OCI-LY7 (cell line): Measurements from ENCODE around the gene NAA38. TPM values are rescaled to one million over a fixed set of nuclear protein-coding genes. Genes with fewer than 3 reads are reported as not detected.

ENCODE experiments used
- BruUV-seq: library from RNA; stranded (reverse); fragments of 400-500 nt; replicated peaks from 2 replicates; lab custom pipeline; 2021; lab: Mats Ljungman, UMichigan
- CTCF ChIA-PET: fragments of 300-600 bp; sonication (Branson Sonifier 250); formaldehyde crosslinking; loops from one replicate; lab custom pipeline; 2022; ENCODE audit warnings: antibody characterized with exemption; ENCODE audit not compliant: unreplicated experiment; lab: Charles Lee
- POLR2A ChIA-PET: fragments of 300-600 bp; sonication (Branson Sonifier 250); formaldehyde crosslinking; loops from one replicate; lab custom pipeline; 2022; ENCODE audit warnings: antibody characterized with exemption; lab: Charles Lee
- DNase-seq: peaks from one replicate; pipeline ENCODE4 v3.0.0-alpha.2; 2015; ENCODE audit warnings: low spot score
- H2AFZ ChIP-seq: fragments of 200-600 bp; sonication (generic), shearing (Covaris generic); 2 replicates; pipeline ENCODE4 v1.6.1; 2014; ENCODE audit warnings: mild to moderate bottlenecking, antibody characterized with exemption, low read length, moderate library complexity
- H3K27ac ChIP-seq: fragments of 200-600 bp; sonication (generic); 2 replicates; pipeline ENCODE4 v1.5.1; 2014; ENCODE audit warnings: mixed run types, low read depth, mild to moderate bottlenecking, moderate library complexity, low read length, inconsistent platforms; ENCODE audit not compliant: poor library complexity, severe bottlenecking
- H3K36me3 ChIP-seq: fragments of 200-600 bp; sonication (generic); 2 replicates; pipeline ENCODE4 v1.6.1; 2014; ENCODE audit warnings: mild to moderate bottlenecking, antibody characterized with exemption, low read length, moderate library complexity, mixed read lengths; ENCODE audit not compliant: insufficient read depth
- H3K4me1 ChIP-seq: fragments of 200-600 bp; sonication (generic); 2 replicates; pipeline ENCODE4 v1.5.1; 2014; ENCODE audit warnings: mild to moderate bottlenecking, low read length; ENCODE audit not compliant: insufficient read depth, poor library complexity, severe bottlenecking
- H3K4me2 ChIP-seq: fragments of 200-600 bp; sonication (generic); 2 replicates; pipeline ENCODE4 v1.6.1; 2014; ENCODE audit warnings: mild to moderate bottlenecking, low read length
- H3K4me3 ChIP-seq: fragments of 200-600 bp; sonication (generic); 2 replicates; pipeline ENCODE4 v1.5.1; 2014; ENCODE audit warnings: mild to moderate bottlenecking, low read depth, low read length; ENCODE audit not compliant: poor library complexity, severe bottlenecking
- H3K79me2 ChIP-seq: fragments of 200-600 bp; sonication (generic); 2 replicates; pipeline ENCODE4 v1.6.1; 2016; ENCODE audit warnings: low read depth, mild to moderate bottlenecking, low read length, moderate library complexity, mixed read lengths; ENCODE audit not compliant: insufficient read depth
- H3K9me2 ChIP-seq: fragments of 200-600 bp; sonication (generic); 2 replicates; pipeline ENCODE4 v1.6.1; 2016; ENCODE audit warnings: mild to moderate bottlenecking, low read length, mixed read lengths; ENCODE audit not compliant: insufficient read depth
- H3K9me3 ChIP-seq: fragments of 200-600 bp; sonication (generic); 2 replicates; pipeline ENCODE4 v1.6.1; 2014; ENCODE audit warnings: mild to moderate bottlenecking, mixed run types, low read length, mixed read lengths
- H4K20me1 ChIP-seq: fragments of 200-600 bp; sonication (generic); 2 replicates; pipeline ENCODE4 v1.6.1; 2014; ENCODE audit warnings: mild to moderate bottlenecking, antibody characterized with exemption, low read length, moderate library complexity, mixed read lengths; ENCODE audit not compliant: insufficient read depth
- EZH2phosphoT487 ChIP-seq: fragments of 200-600 bp; sonication (generic); IDR thresholded peaks from 2 replicates; pipeline ENCODE4 v1.6.1; 2018; ENCODE audit warnings: low read depth, borderline replicate concordance, mild to moderate bottlenecking, mixed run types, antibody characterized with exemption, low read length, moderate library complexity, mixed read lengths
- intact Hi-C: fragments of 100-400 bp; cut with micrococcal nuclease; formaldehyde crosslinking; loops from one replicate; pipeline ENCODE4 v1.10.0; 2022; ENCODE audit not compliant: unreplicated experiment
- total RNA-seq, 2 experiments: library from RNA; depleted of rRNA in 1 of 2; stranded (reverse); fragments of >200 nt in 1 of 2; shearing (Covaris generic) in 1 of 2; gene quantifications; 2 replicates each; pipeline ENCODE4 v1.2.3, GENCODE V29; 2014 to 2022
- TF ChIP-seq, protein P1 (sequence below): fragments of 200-600 bp; sonication (generic); conservative IDR thresholded peaks from 2 replicates; pipeline ENCODE4 v1.5.1; 2014; ENCODE audit warnings: mild to moderate bottlenecking, antibody characterized with exemption, low read length, moderate library complexity, mixed read lengths

Gene NAA38
- total RNA-seq, 2 experiments from 2014 or later: 149 to 168 TPM

- Histone ChIP-seq H3K27ac (peak overlapping the region; percentile 87), H3K9me3 (no peaks in the 10 kb centered on the region)
These were observed 25.3 kb upstream of the NAA38 start for GRCh38 chr17:7882629-7883028.

DNA sequence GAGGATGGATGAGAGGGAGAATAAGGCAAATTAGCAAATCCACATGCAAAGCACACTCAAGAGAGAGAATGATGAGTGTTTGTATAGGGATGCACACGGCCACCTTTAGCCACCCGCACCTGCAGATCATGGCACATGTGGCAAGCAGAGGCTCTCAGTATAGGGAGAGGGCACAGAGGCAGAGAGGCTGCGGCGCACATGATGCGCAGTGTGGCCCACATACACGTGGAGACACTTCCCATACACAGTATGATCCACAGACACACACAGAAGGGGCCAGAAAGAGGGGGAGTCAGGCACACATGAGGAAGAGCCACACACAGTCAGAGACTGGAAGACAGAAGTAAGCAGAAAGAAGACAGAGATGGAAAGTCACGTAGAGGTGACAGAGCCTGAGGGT lies 24.7 kb upstream of the NAA38 start:
- Histone ChIP-seq H3K79me2 (peaks cover 68% of the 10 kb centered on the region), H3K4me2 (peak overlapping the region; percentile 97), H3K36me3 (peaks cover 50% of the 10 kb centered on the region), H3K27ac (peak overlapping the region; percentile 87), H3K4me3 (peak overlapping the region; percentile 70), H4K20me1 (no peaks in the 10 kb centered on the region), H2AFZ (no peak overlapping the region), H3K9me2 (no peaks in the 10 kb centered on the region), H3K9me3 (no peaks in the 10 kb centered on the region), H3K4me1 (peaks cover 48% of the 10 kb centered on the region)
- no peak for TF ChIP-seq EZH2phosphoT487
- TF ChIP-seq, protein P1, sequence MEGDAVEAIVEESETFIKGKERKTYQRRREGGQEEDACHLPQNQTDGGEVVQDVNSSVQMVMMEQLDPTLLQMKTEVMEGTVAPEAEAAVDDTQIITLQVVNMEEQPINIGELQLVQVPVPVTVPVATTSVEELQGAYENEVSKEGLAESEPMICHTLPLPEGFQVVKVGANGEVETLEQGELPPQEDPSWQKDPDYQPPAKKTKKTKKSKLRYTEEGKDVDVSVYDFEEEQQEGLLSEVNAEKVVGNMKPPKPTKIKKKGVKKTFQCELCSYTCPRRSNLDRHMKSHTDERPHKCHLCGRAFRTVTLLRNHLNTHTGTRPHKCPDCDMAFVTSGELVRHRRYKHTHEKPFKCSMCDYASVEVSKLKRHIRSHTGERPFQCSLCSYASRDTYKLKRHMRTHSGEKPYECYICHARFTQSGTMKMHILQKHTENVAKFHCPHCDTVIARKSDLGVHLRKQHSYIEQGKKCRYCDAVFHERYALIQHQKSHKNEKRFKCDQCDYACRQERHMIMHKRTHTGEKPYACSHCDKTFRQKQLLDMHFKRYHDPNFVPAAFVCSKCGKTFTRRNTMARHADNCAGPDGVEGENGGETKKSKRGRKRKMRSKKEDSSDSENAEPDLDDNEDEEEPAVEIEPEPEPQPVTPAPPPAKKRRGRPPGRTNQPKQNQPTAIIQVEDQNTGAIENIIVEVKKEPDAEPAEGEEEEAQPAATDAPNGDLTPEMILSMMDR: no peak
- ChIA-PET CTCF (no interaction called here), POLR2A (interaction anchor here (1.2 kb wide), 1 partner anchor 31 kb away, joined by 3 read pairs; no protein-coding TSS in a partner anchor)
- peak; percentile 70 for DNase-seq
- BruUV-seq: no TSS peak
- intact Hi-C loops: no loop called here

More at GRCh38 chr17:7882629-7883028, 25.3 kb upstream of the NAA38 start:
- H3K79me2 ChIP-seq: peaks cover 65% of the 10 kb centered on the region
- no TSS peak for BruUV-seq
- CTCF ChIA-PET: no interaction called here
- H3K4me2 ChIP-seq: peak overlapping the region; percentile 97
- peaks cover 45% of the 10 kb centered on the region for H3K36me3 ChIP-seq
- no peak for DNase-seq
- no peak overlapping the region; the same call in 1 of the 2 replicates for H2AFZ ChIP-seq
- intact Hi-C loops: no loop called here
- H3K4me1 ChIP-seq: peaks cover 48% of the 10 kb centered on the region
- no peaks in the 10 kb centered on the region for H3K9me2 ChIP-seq
- no peaks in the 10 kb centered on the region for H4K20me1 ChIP-seq
- H3K4me3 ChIP-seq: peak overlapping the region; percentile 70
- POLR2A ChIA-PET: interaction anchor here (0.6 to 1.3 kb wide), 5 partner anchors 11 to 364 kb away, joined by 3 to 5 read pairs (median 3); partner anchors contain the start of gene NAA38
- TF ChIP-seq, protein P1: no peak
- no peak for TF ChIP-seq EZH2phosphoT487

DNA sequence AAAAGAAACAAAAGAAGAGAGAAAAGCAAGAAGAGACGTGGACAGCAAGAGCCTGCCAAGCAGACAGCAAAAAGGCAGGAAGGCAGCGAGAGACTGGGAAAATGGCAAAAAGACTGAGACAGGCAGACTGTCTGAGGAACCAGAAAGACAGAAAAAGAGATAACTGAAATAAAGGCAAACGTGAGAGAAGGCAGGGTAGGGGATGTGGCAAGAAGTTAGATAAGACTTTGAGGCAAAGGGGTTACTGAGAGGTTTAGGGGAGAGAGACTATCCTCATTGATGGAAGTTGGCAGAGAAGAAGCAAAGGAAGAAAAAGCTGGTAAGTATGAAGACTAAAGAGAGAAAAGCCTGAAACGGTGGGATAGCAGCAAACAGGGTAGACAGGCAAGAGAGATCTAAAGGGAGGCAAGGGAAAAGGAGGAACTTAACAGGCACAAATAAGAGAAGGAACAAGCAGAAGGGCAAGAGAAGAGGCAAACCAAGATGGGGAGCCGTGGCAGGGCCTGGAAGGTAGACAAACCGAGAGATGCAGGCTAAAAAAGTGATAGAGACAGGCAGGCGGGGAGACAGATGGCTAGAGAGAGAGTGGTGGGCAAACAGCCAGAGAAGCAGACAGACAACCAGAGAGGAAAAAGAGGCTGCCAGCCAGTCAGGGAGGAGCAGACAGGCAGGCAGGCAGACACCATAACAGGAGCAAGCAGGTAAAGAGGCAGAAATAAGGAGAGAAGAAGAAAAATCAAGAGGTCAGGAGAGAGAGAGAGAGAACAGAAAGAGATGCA lies 24.1 kb upstream of the NAA38 start:
- ChIA-PET POLR2A (no interaction called here), CTCF (no interaction called here)
- H3K4me3 ChIP-seq: peak overlapping the region; percentile 70
- DNase-seq: no peak
- intact Hi-C loops: no loop called here
- peak overlapping the region; percentile 97 for H3K4me2 ChIP-seq
- H3K27ac ChIP-seq: peak overlapping the region; percentile 87
- no peaks in the 10 kb centered on the region for H4K20me1 ChIP-seq
- H3K36me3 ChIP-seq: peaks cover 56% of the 10 kb centered on the region
- no peak overlapping the region for H2AFZ ChIP-seq
- peaks cover 53% of the 10 kb centered on the region for H3K4me1 ChIP-seq
- no TSS peak for BruUV-seq
- peaks cover 67% of the 10 kb centered on the region for H3K79me2 ChIP-seq
- TF ChIP-seq, protein P1: no peak
- TF ChIP-seq EZH2phosphoT487: no peak
- no peaks in the 10 kb centered on the region for H3K9me3 ChIP-seq
- H3K9me2 ChIP-seq: no peaks in the 10 kb centered on the region
